Stimulated activated CD4-positive, alpha-beta T cell treated with anti-CD3 and anti-CD28 coated beads, Interleukin-4, amount 100 ng/mL, for 48 hours (primary cell): Measurements from ENCODE around the gene ALX3.
A peak's percentile ranks its signal among the peaks of the same experiment; 100 is the strongest.
"Not testable (repeated sequence)": the region's sequence is repeated elsewhere in the genome, so short reads cannot be mapped to it uniquely, and the experiment has no call there.

ENCODE experiments used
- DNase-seq, 2 donors: peaks; one replicate each; pipeline ENCODE4 v3.0.0-alpha.2; 2020; ENCODE audit warnings: low read depth in 2 of 2

The ALX3 gene

DNA sequence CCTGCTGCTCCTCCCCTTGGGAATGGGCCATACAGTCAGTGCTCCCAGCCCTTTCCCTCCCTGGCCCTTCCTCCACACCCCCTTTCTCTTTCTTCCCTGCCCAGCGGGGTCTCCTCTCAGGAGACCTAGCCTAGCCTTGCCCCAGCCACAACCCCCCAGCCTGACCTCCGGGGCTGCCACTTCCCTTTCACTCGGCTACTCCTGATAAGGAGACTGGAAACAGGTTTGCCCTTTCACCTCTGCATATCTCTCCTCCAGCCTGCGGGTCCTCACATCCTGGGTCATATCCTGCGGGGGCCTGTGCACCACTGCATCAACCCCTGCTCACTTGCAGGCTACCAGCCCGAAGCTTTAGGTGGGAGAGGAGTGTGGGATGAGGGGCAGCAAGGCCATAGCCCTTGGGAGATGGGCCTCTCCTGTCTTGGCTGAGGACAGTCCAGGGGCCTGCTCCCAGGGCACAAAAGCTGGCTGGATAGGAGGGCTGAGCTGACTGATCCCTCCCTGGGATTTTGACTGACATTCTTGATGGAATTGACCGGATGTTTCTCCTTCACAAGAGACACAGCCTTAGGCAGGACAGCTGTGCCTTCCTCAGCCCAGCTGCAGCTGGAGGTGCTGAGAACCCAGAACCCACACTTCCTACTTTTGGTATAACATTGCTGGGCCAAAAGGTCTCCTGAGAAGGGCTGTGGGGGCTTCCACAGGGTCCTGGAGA, 19.2 kb upstream of the ALX3 start:
- no peak for DNase-seq

DNA sequence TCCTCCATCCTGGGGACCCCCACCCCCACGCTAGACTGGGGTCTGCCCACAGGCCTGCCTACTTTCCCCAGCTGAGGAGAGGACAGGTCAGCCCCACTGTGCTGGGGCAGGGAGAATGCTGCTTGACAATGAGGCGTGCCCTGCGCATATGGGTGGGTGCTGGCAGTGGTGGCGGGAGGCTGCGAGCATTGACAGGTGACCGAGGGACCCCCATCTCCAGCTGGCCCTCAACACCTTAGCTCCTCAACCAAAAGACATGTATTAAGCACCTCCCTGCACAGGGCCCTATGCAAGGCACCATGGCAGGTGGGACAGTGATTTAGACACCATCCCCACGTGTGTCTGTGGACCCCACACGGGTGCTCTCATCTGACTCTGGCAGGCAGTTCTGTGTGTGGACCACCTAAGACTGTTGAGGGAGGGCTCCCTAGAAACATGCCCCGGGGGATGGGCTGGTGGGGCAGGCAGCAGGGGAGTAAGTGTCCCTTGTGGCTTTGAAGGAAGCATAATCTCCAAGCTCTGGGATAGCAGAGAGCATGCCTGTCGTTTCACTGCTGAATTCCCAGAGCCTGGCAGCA, 18.4 kb upstream of the ALX3 start:
- DNase-seq: no peak

DNA sequence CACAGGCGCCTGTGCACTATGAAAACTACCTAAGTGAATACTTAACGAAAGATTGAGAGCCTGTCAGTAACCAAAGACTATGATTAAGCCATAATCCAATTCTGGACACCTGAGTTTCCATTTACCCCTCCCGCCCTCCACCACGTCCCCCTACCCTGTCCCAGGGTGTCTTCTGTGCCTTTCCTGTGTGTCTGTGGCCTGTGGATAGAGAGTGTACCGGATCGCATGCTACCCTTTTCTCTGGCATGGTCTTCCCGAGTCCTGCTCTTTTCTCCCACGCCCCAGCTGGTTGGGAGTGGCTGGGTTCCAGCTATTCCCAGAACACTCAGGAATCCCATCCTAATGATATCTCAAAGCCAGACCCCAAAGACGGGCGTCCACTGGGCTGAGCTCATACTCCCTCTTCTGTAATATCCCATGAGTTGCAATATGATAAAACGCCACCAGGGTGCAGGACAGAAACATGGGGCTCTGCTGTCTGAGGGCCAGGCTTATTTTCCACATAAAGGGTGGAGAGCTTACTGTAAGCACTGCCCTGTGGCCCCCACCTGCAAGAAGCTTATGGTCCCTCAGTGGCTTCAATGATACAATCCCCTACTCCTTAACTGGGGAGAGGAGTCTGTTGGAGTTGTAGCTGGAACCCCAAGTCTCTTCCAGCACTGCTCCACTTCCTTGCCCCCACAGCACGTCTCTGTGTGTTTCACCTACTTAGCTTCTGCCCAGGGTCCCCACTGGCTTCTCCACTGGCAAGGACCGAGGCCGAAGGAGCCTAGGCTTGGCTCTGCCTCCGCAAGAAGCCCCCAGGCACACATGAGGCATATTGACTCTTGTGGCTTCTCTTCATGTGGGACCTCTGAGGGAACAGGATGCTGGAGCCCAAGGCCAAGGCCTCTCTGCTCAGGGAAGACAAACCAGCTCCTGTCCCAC, 17.6 kb upstream of the ALX3 start:
- DNase-seq: peak in 1 of 2 donors; percentile 43

DNA sequence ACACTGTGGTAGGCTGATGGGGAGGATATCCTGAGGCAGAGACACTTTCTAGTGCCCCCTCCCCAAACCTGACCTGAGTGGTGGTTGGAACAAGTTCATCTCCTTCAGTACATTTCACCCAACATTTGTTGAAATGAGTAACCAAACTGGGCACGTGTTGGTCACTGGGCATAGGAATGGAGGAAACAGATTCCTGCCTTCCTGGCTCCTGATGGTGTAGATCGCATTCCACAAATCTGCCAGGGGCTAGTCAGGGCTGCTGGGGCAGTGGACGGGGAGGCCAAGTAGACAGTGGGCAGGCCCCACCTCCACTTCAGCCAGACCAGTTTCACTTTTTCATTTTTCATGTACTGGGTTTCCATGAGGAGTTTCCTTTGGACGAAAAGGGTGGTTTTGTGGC, 16.5 kb upstream of the ALX3 start:
- DNase-seq: no peak

DNA sequence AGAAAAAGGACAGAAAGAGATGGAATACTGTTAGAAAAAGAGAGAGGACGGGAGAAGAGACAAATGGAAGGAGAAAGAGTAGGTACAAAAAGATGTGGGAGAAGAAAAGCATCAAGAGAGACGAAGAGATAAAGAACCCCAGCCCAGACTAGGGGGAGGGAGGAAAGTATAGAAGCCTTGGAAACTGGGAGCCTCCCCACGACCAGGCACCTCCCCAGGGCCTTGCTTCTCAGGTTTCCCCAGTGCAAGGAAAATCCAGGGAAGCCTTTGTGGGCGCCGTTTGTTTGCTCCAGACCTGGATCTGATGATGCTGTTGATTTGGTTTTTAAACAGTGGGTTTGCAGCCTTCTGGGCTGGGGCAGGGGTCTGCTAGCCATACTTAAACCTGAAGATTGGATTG, 15.2 kb upstream of the ALX3 start:
- DNase-seq: no peak

DNA sequence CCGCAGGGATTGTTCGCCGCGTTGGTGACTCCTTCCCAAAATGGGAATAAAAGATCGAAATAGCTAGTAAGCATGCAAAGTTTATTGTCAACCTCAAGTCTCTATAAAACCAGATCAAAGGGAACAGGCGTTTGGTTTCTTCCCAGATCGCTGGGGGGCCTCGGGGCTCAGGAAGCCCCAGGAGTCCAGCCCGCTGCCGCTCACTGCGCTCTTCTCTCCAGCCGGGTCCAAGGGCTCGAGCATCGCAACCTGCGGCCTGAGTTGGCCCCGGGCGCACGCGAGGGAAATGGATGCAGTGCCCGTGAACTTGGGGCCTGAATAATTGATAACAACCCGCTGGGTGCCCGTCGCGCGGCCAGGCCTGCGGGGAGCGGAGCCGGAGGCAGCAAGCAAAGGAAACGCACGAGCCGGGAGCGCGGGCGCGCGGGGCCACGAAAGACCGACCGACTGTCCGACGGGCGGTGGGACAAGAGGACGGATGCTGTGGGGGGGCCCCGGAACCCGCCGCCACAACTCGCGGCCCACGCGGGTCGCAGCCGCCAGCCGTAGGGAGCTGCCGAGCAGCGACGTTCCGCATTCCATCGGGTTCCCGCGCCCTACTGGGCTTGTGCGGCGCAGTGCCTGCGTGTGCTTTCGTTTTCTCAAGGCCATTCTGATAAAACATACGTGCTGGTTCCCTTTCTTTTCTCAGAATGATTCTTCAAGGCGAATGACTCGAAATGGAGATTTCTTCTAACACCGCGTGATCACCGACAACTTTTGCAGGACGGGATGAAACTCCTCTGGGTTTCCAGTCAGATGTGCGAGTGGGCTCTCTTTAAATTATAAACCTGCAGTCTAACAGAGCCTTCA, 14.0 kb upstream of the ALX3 start:
- no peak for DNase-seq

DNA sequence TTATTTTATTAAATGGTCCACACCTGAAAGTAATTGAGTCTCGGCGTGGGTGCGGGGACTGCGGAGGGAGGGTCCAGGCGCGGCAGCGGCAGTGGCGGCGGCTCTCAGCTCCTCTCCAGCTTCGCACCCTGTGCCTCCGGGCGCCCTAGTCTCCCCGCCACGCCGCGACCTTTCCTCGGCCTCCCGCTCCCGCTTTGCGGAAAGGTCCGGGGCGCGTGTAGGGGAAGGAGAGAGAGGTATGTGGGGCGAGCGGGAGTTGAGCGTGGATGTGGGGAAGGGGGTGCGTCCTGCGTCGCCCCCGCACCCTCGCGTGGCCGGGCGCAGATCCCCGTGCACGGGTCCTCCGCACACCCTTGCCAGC, 13.4 kb upstream of the ALX3 start:
- DNase-seq: no peak

DNA sequence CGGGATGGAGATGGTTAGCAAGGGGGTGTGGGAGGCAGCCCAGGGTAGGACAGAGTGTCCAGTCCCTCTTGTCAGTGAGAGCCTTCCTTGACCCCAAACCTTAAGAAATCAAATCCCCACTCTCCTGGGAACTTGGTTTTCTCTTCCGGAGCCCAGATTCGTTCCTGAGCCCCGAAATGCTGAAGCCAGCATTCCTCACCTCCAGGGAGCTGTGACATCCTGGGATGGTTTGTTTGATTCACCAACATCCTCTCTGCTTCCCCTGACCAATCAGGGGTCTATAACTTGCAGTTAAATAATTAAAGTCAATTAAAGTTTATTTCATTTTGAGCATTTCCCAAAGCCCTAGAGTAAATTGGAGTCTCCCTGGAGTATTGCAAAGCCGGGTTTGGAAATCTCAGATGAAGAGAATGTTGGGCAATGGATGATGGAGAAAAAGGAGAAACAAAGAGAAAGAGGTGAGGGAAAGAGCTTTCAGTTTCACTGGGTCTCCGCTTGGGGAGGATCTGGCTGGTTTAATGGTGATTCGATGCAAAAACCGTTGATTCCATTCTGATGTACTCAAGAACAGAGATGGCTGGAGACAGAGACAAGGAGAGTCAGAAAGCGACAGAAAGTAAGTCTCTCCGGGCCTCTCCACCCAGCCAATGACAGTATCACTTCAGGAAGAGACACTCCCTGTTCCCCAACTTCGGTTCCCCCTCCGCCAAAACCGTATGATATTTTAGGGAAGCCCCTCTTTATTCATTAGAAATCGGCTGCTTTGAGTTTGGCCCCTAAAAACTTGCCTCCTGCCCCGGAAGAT, 12.8 kb upstream of the ALX3 start:
- DNase-seq: no peak

DNA sequence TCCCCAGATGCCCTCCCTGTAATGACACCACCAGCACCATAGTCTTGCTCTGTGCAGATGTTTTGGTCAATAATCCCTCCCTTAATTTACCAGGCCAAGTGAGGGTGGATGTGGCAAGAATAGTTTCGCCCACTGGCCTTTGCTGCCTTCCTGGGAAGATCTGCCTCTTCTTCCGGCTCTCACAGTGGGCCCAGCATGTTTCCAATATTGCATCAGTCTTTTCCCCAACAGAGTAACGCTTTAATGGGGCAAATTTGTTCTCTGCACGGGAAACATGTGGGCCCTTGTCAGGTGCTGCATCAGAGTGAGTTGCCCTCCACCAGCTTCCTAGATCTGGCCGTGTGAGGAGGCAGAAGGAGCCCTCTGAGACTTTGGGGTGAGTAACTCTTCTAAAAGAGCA, 12.0 kb upstream of the ALX3 start:
- DNase-seq: no peak

DNA sequence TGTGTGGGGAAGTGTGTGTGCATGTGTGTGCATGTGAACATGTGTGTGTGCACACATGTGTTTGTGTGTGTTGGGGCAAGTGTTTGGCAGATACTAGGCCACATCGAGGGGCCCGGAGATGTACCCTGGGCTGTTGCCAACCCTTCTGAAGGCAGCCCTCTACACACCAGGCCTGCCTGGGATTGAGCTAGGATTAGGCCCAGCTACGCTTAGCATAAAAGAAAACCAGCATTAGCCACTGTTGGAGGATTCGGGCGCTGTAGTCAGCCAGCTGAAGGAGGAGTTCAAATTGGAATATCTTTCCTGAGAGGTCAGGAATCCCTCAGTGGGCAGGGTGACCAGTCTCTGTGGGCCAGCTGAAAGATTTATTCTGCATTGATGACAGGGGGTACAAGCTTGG, 10.6 kb upstream of the ALX3 start:
- no peak for DNase-seq

DNA sequence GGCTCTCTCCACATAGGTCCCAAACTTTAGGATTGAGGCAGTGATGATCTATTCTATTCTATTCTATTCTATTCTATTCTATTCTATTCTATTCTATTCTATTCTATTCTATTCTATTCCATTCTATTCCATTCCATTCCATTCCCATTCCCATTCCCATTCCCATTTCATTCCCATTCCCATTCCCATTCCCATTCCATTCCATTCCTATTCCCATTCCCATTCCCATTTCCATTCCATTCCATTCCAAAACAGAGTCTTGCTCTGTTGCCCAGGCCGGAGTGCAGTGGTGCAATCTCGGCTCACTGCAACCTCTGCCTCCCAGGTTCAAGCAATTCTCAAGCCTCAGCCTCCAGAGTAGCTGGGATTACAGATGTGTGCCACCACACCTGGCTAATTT, 9.5 kb upstream of the ALX3 start:
- not testable (repeated sequence) for DNase-seq

DNA sequence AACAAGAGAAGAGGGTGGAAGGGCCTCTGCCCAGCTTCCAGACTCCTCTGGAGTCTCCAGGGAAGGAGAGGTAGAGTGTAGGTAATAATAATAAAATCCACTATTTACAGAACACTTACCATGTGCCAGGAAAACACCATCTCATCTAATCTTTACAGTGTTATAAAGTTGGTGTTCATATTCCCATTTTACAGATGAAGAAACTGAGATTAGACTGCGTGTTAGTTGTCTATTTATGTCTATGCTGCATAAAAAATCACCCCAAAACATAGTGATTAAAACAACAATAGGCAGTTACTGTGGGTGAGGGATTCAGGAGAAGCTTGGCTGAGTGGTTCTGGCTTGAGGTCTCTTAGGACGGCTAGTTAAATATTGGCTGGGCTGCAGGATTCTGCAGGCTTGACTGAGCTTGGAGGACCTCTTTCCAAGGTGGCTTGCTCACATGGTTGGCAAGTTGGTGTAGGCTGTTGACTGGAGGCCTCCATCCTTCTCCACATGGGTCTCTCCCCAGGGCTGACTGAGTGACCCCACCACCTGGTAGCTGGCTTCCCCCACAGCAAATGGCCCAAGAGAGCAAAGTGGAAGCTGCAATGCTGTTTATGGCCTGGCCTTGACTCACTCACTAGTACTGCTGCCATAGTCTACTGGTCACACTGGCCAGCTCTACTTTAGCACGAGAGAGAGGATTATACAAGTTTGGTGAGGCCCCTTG, 6.5 kb upstream of the ALX3 start:
- no peak for DNase-seq

DNA sequence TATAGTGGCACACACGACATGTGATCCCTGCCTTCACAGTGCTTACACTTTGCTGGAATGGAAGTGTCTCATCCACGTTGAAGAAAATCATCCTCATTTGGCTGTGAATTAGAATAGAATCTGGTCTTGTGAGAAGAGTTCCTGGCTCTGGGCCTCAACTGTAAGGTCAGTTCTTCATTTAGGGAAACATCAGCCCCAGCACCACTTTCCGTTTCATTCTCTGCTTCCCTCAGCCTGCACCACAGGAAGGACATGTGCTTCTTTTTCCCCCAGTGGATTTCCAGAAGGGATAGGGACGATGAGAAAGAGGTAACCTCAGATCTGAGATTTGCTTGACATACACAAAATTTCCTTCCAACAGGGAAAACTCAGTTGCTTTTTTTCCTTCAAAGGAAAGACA, 3.7 kb upstream of the ALX3 start:
- DNase-seq: no peak

DNA sequence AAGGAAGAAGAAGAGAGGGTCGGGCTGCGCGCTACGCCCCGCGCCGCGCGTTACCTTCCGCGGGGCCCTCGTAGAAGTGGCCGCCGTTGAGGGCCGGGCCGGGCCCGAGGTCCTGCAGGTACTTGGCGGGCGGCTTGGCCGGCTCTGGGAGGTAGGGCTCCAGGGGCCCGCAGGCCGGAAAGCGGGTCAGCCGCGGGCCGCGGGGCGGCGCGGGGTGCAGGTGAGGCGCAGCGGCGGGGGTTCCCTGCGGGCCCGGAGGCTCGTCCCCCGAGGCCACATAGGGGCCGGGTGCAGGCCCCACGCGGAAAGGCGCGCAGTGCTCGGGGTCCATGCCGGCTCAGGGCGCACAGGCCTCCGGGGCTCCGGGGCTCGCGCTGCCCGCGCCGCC, 196 bp downstream of the ALX3 start:
- no peak for DNase-seq

DNA sequence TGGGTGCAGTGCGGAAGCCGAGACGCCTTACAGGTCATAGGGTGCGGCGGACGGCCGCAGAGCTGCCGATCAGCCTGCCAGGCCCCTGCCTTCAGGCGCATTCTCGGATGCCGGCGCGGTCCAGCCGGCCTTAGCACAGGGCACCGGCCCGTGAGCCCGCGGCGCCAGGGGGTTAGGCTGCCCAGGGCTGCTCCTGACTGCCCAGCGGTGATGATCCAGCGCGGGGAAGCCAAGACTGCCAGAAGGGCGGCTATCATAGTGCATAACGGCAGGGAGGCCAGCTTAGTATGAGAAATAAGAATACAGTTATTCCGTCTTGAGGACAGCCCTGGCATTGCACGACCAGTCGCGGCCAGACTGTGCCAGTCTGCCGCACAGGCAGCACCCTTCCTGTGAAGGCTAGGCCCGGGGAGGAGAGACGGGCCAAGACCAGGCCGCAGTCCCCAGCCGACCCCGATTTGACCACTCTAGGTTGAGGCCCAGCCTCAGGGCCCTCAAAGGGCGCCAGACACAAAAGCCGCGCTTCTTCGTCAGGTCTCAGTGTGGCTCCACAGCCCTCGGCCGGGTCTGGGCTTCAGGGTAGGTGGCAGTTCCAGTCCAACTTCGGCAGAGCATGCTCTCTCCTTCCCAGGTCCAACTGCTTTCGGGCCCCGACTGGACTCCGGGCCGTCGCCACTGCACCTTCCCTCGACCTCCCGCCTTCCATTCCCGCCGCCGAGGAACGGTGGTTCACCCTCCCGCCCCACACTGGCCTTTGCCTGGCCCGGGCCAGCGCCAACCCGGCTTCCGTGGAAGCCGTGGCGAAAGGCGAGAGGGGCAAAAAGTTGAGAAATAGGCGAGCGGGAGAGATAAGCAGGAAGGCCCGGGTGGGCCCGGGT, 829 bp downstream of the ALX3 start:
- DNase-seq: no peak

DNA sequence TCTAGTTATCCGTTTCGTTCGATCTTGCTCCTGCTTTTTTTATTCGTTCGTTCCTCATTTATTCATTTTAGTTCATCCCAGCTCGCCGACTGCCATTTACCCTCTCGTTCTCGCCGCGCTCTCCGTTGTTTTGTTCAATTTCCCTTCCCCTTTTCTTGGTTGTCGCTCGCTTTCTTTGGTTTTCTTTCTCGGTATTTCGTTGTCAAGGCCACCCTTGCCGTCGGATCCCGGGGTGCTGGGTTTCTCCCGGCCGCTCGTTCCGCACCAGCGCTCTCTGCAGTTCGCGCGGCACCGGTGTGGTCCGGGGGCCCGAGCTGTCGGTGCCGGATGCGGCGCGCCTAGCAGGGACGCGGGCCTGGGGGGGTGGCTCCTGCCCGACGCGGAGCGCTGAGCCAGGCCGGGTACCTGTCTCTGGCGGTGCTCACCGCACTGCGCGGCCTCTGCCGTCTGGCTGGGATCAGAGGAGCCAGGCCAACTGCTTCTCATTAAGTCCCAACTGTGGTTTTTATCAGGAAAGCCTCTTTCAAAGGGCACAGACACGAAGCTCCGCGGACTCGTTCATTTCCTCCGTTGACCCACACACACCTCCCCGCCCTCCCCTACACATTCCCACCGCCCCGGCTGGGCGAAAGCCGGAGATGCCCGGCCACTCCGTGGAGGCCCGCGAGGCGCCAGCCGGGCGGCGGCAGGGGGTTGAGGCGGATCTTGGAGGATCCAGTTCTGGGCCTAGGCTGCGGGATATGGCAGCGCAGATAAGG, 1.6 kb downstream of the ALX3 start:
- DNase-seq: no peak

DNA sequence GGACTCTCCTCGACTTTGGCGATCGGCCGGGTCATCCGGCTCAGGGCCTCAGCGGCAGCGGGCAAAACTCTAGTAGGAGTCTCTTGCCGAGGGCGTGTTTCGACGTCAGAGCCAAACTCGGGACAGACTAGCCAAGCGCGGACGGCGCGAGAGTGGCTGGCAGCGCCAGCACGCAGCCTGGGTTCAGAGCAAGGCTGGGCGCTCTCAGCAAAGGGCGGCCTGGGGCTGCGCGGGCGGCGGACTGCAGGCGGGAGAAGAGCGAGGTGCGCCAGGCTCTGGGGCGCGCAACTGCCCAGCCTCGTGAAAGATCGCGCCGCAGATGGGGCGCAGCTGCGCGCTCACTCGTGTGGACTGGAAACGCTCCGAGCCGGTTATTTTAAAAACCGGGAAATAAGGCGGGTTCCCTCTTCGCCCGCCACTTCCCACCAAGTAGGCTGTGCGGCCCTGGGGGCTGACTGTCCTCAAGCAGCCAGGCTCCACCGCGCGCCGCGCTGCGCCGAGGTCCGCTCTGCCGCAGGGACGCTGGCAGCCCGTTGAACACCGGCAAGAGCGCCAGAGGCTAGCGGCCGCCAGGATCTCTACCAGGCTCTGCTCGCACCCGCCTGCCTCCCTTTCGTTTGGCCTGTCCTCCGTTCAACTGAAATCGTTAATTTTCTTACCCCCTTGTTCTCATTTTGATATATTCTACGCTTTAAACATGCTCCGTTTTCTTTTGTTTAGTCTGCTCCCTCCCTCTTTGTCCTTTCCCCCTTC, 2.4 kb downstream of the ALX3 start:
- no peak for DNase-seq

DNA sequence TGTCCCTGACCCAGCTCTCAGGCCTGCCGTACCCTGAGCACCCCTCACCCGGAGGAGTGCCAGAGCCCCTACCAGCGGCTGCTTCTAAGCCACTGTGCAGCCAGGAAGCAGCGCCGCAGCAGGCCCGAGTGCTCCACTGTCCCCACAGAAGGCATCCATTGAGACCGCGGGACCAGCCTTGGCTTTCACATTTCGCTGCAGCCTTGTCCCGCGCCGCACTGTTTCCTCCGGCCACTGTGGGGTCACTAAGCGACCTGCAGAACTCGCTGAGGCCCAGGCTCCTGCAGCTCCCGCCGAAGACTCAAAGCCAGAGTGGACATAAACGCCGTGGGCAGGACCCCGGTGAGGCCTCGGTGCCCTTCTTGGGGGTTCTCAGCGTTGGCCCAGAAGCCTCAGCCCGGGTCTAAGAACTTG, 3.0 kb downstream of the ALX3 start:
- no peak for DNase-seq
